ENCODE measurements around the gene PWWP2B.
A peak's percentile ranks its signal among the peaks of the same experiment; 100 is the strongest.

PWWP2B gene

GRCh38 chr10:132394936-132395703 is 1.9 kb upstream of the PWWP2B start:
- no peak for DNase-seq

- no peak for DNase-seq
These were observed 1.1 kb upstream of the PWWP2B start for GRCh38 chr10:132395704-132396493.

GRCh38 chr10:132396494-132397035 is 435 bp upstream of the PWWP2B start:
- DNase-seq = no peak

- peak; percentile 24 for DNase-seq
These were observed 918 bp downstream of the PWWP2B start for GRCh38 chr10:132397671-132398565.

GRCh38 chr10:132398566-132398991 is 1.6 kb downstream of the PWWP2B start:
- no peak for DNase-seq

GRCh38 chr10:132399117-132400035 is 2.4 kb downstream of the PWWP2B start:
- no peak for DNase-seq

GRCh38 chr10:132400041-132400546 is 3.1 kb downstream of the PWWP2B start:
- no peak for DNase-seq

- no peak for DNase-seq
These were observed 3.6 kb downstream of the PWWP2B start for GRCh38 chr10:132400547-132401151.

- DNase-seq = no peak
These were observed 4.6 kb downstream of the PWWP2B start for GRCh38 chr10:132401401-132402118.

GRCh38 chr10:132402781-132403241 is 5.8 kb downstream of the PWWP2B start:
- DNase-seq = no peak

GRCh38 chr10:132403511-132404168 is 6.6 kb downstream of the PWWP2B start:
- no peak for DNase-seq

- DNase-seq = no peak
These were observed 7.3 kb downstream of the PWWP2B start for GRCh38 chr10:132404169-132404880.

- DNase-seq = no peak
These were observed 8.0 kb downstream of the PWWP2B start for GRCh38 chr10:132404911-132405462.

GRCh38 chr10:132405463-132405991 is 8.5 kb downstream of the PWWP2B start:
- DNase-seq = no peak

- no peak for DNase-seq
These were observed 9.2 kb downstream of the PWWP2B start for GRCh38 chr10:132406181-132406580.

GRCh38 chr10:132406750-132407149 is 9.8 kb downstream of the PWWP2B start:
- DNase-seq = no peak

GRCh38 chr10:132407243-132407746 is 10.3 kb downstream of the PWWP2B start:
- no peak for DNase-seq

GRCh38 chr10:132407846-132408278 is 10.9 kb downstream of the PWWP2B start:
- no peak for DNase-seq

Data from NCI-H1436 treated with DMSO at 0.1 percent for 48 hours (cell line).